UCSD-AML1 (cell line): ENCODE measurements around the gene COX11.

Source experiments
- DNase-seq: peaks from one replicate; lab custom pipeline; 2025; ENCODE audit not compliant: unreplicated experiment; lab: John Stamatoyannopoulos, UW

The COX11 gene

DNA sequence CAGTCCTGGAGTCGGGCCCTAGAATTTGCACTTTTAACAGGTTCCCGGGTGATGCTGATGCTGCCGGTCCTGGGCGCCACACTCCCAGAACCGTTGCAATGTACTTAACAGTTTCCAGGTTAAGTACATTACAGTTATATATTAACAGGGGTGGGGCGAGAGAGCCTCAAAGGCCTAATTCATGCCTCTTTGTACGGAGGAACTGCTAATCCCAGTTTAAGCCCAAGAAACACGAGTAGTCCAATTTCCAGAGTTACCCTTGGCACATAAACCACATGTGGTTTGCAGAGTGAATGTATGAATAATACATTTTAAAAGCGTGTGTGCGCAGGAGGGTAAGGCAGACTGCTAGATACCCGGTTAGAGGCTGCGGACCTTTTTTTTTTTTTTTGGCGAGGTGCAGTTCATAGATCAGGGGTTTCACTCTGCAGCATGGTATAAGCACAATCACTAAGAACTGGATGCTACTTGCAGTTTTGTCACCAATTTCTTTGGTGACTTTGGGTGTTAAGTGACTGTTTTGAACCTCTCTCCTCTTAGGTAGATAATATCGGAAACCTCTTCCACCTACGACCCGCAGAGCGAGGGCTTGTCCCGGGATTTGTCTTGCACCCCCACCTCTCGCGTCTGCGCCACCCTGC, 713 bp downstream of the COX11 start:
- DNase-seq, result no peak

DNA sequence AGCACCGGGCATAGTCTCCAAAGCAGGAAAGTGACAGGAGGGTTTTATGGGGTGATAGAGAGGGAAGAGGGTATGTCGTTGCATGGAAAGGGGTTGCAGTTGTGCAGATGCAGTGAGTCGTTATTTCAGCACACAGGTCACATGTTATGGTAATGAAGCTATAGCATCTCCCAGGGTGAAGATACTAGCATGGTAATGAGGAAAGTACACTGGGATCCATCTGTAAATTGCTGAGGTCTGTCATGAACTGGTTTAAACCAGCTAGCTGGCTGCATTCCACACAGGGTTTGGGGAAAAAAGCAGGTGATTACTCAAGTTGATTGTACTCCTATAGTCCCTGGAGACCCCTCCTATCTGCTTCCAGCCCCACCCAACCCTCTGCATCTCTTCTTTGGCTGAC, 11.7 kb downstream of the COX11 start:
- no peak for DNase-seq

DNA sequence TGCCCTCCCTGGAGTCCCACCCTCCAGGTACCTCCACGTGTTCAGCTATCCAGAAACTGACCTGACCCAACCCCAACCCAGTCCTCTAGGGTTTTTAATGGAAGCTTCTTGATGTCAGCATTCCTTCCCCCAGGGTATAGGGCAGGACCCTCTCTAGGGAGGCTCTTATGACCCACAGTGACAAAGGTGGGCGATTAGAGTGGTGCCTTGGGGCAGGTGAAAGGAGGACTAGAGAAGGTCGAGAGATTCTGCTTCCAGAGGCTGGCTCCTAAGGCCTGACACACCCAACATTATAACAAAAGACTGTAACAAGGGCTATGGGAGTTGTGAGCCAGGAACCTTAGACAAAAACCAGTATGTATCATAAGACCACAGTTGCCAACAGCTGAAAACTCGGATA, 17.2 kb downstream of the COX11 start:
- no peak for DNase-seq

DNA sequence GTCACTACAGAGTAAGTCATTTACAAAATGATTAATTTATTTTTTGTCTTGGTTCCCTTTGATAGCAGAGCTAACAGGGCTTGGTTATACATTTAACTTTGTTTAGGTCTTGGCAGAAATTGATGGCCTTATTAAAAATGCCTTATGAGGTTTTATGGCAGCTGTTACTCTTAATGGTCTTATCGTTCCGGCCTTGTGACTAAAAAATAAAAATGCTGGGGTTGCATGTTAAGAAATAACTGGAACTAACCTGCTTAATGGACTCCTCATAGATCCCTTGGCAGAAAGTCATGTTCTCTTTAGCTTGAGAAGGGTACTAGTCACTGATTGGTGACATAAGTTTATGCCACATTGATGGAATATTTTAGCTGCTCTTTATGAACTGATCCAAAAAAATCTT, 18.3 kb downstream of the COX11 start:
- DNase-seq, result no peak

DNA sequence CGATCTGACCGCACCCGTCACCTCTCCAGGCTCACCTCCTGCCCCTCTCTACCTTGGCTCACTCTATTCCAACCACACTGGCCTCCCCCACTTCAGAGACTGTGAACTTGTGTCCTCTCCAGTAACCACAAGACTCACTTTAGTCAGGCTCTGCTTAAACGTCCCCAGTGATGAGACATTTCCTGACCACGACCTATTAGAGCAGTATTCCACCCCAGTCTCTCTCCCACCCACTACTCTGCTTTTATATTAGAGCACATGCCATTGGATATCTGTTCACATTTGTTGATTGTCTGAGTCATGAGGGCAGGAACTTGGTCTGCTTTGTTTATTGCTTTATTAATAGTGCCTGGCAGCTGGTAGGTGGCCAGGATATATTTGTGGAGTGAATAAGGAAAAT, 20.1 kb downstream of the COX11 start:
- no peak for DNase-seq

DNA sequence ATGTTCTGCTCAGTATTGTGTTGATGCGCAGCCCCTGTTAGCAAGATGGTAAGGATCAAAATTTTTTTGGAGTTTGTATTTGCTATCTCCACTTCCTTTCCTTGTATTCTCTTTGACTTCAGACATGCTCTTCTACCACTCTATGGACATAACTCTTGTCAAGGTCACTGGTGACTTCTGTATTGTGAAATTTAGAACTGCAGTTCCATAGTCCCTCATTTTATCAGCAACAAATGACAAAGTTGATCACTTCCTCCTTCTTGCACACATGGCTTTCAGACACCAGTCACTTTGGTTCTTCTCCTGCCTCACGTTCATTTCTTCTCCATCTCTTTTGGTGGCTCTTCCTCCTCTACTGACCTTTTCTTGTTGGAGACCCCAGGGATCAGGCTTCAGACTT, 21.1 kb downstream of the COX11 start:
- no peak for DNase-seq

DNA sequence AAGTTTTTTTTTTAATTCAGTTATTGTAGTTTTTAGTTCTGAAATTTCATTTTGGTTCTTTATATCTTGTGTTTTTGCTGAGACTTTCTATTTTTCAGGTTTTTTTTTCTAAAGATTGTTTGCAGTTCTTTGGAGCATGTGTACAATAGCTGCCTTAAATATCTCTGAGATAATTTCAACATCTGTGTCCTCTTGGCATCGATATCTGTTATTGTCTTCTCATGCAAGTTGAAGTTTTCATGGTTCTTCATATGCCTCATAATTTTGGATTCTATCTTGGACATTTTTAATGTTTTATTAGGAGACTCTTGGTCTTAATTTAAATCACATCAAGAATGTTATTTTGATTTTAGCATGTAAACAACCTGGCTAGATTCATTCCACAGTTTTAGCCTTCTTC, 22.8 kb downstream of the COX11 start:
- no peak for DNase-seq

DNA sequence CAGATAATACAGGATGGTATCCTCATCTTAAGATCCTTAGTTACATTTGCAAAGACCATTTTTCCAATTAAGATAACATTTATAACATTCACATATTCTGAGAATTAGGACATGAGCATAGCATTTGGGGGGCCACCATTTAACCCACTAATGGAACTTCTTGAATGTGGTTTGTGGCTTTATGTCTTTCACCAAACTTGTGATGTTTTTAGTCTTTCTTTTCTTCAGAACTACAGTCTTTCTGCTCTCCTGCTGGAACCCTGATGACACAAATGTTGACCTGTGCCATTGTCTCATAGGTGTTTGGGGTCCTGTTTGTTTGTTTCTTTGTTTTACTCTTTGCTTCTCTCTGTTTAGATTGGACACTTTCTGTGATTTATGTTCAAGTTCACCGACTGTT, 23.2 kb downstream of the COX11 start:
- no peak for DNase-seq

DNA sequence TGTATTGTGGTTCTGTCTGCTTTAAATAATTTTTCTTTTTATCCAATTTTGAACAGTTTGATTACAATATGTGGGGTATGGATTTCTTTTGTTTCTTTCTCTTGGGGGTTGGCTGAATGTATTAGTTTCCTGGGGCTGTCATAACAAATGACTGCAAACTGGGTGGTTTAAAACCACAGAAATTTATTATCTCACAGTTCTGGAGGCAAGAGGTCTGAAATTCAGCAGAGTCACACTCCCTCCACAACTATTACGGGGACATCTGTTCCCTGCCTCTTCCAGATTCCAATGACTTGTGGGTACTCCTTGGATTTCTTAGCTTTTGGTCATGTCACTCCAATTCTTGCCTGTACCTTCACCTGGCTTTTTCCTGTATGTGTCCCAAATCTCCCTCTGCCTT, 23.7 kb downstream of the COX11 start:
- no peak for DNase-seq

DNA sequence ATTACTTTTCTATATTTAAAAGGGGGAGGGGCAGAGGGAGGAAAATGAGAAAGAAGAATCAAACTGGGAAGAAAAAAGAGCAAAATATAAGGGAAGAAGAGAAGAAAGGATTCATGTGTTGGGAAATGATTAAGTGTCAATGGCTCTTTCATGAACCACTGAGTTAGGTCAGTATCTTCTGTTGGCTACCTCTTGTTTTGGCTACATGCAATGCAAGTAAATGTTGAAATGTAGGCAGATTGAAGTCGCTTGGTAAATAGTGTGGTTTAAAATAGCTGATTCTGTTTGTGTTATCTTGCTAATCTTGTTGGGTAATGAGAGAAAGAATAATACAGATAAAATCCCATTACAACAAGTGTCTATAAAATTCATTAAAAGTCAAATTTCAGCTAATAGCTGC, 27.2 kb downstream of the COX11 start:
- no peak for DNase-seq

DNA sequence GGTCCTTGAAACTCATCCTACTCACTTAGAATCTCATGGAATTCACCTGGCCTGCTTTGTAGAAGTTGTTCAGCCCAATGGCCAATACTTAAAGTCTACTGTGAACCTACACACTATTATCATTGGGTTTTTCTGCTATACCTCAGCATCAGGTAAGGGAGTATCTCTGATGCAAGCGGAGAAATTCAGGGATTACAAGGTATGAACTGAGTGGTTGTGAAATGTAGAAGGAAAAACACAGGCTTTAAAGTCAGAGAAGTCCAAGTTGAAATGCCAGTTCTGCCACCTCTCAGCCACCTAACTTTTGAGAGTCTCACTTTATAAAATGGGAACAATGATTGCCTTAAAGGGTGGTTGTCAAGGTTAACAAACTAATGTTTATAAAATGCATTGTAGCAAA, 31.0 kb downstream of the COX11 start:
- DNase-seq, result no peak

DNA sequence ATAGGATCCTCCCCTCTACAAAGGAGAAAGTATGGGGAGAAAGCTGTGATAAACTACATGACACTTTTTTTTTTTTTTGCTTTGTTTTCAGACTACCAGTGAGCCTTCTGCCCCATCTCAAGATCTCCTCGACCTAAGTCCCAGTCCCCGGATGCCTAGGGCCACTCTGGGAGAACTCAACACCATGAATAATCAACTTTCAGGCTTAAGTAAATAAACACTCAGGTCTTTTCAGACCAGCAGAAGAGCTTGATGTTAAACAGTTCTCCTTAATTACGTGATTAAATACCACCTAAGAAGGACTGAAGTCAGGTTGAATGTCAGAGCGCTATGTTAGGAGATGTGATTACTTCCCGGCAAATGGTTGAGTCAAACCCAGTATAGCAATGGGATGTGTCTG, 31.4 kb downstream of the COX11 start:
- DNase-seq, result no peak

DNA sequence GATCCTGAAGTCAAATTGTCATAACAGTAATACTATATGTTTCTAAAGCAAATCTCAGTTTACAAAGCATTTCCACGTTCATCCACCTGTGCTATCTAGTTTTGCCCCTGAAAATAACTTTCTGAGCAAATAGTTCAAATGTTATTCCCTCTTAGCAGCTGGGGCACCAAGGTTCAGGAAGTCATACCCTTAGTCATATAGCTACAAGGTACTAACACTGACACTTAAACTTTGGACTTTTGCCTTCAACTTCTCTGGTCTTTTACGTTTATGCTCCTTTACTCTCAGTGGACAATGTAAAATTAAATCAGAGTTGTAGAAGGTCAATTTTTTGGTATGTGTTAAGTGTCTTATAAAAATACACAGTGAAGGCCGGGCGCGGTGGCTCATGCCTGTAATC, 33.0 kb downstream of the COX11 start:
- no peak for DNase-seq

DNA sequence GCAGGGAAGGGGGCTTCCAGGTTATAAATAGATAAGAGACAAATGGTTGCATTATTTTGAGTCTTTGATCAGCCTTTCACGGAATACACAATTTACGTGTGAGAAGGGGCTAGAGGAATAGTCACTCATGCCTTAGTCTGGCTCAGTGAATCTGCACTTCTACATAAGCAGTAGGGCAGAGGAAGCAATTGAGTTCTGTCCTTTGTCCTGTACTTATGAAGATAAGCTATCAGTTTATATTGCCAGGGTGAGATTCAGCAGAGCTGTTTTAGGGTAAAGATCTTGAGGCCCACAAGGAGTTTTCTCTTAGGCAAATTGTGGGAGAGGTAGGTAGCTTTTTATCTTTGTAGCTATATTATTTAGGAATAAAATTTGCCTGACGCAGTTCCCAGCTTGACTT, 34.5 kb downstream of the COX11 start:
- DNase-seq, result no peak

DNA sequence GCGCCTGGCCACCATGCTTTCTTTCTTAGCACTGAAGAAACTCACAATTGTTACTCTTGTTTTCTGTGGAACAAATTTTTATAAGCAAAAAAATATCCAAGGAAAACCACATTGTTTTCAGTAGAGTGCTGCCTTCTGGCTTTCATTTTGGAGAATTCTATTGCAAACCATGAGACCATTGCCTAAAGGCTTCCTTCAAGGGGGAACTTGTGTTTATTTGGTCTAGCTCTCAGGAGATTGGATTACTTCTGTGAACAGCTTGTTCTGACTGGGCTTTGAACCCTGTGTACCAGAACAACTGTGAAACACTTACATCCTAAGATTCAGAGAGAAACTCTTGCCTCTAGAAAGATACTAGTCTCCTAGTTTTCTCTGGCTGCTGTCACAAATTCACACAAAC, 35.7 kb downstream of the COX11 start:
- DNase-seq, result no peak

DNA sequence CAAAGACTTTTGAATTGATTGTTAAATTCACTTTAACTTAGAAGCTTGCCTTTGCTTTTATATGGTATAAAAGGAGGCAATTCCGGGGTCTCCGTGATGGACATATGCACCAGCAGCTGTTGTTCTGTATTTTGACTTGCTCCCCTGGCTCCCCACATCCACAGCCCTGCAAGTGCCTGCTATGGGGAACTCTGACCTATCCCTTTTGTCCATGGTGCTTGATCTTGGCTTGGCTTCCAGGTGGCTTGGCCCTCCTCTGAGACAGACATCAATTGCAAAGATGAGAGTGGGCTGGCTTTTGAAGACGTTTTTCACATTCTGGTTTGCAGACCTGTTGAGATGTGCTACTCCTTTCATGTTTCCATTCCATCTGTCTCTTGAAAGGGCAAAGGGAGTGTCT, 40.9 kb downstream of the COX11 start:
- no peak for DNase-seq

DNA sequence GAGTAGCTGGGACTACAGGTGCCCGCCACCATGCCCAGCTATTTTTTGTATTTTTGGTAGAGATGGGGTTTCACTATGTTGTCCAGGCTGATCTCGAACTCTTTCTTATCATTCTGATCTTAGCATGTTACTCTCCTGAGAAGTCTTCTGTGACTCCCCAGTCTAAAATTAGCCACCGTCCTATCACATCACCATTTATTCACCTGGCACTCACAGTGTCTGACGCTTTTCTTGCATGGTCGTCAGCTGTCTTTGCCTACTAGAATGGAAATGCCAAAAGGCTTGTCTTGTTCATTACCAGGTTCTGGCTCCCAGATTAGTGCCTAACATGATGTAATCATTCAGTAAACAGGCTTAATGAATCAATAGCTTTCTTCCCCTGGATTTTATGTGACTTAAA, 44.0 kb downstream of the COX11 start:
- no peak for DNase-seq

DNA sequence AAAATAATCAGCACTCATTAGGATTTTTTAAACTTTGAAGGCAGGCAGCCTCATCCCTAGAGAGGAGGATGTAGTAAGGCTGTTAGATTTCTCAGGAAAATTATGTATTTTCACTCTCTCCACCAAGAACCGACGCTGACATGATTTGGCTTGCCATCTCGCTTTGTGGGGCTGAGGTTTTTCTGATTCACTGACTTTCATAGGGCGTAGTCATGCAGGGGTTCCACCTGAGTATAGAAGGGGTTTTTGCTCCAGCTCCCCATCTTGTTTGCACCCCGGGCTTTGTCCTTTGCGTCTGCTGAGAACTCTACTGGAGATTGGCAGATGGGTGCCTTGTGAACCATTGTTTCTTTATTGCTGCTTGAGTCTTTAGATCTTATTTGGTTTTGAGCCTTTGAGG, 47.6 kb downstream of the COX11 start:
- DNase-seq, result no peak

DNA sequence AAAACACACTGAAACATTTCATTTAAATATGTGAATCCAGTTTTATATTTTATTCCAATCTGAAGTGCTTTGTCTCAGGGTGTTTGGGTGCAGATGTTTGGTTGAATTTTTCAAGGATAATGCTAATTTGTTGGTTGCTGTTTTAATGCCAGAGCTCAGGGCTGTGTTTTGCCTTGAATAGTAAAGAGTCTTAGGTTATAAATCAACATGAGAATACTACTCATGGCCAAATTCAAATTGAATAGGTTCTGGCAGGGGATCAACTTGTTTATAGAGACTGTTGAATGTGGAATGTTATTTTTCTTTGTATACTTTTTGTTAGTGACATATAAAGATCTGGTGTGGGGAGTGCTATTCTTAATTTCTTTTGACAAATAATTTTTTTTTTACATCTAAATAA, 49.0 kb downstream of the COX11 start:
- DNase-seq, result no peak

DNA sequence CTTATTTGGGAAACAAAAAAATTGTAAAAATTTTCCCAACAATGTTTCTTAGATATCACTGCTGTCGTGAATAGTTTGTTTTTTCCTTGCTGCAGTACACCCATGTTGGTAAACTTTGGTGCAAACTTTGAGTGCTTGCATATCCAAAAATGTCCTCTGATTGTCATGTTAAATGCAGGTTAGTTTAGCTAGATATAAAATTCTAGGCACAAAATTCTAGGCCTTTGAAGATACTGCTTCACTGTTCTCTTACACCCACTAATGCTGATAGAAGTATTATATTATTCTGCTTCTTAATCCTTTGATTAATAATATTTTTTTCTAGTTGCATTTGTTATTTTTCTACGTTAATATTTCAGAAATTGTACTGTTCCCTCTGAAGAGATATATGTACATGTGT, 51.7 kb downstream of the COX11 start:
- no peak for DNase-seq
